ENCODE results near the gene DIPK1A.

Gene DIPK1A

DNA sequence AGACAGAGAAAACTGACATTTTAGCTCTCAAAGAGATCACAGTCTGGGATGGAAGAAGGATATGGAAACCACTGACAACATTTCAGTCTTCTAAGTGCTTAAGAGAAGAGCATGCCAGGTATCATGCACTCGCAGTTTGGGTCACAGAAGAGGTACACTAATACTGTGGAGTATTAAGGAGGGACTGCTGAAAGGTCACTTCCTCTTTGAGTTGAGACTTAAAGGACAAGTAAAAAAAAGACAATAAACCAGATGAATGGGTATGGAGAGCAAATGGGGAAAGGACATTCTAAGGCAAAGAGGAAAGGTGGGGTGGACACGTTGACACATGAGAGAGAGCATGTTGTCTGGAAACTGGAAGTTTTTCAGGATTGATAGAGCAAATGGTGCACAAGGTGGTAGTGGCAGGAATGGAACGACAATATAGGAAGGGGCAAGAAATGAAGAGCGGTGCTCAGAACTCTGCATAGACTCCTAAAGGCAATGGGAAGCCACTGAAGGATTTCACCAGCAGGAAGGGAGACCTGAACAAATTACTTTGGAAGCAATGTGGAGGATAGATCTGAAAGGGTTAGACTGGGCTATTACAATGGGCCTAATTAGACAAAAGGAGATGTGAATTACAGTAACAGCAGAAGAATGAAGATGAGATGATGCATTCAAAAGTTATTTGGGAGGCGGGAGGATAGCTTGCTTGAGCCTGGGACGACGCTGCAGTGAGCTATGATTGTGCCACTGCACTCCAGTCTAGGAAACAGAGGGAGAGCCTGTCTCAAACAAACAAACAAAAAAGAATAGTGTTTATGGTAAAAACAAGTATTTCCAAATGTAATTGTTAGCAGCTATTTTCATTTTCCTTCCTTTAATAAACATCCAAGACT lies 11.1 kb downstream of the DIPK1A start:
- no peak for DNase-seq

DNA sequence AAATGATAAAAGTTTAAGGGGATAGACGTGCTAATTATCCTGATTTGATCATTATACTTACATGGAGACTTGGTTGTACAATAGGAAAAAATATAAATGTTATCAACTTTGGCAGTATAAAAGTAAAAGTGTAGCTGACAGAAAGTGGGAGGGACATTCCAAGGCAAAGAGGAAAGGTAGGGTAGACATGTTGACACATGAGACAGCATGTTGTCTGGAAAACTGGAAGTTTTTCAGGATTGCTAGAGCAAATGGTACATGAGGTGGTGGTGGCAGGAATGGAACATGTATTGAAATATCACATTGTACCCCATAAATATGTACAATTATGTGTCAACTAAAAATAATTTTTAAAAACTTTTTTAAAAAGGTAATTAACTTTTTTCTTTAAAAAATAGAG lies 13.2 kb downstream of the DIPK1A start:
- DNase-seq: no peak

DNA sequence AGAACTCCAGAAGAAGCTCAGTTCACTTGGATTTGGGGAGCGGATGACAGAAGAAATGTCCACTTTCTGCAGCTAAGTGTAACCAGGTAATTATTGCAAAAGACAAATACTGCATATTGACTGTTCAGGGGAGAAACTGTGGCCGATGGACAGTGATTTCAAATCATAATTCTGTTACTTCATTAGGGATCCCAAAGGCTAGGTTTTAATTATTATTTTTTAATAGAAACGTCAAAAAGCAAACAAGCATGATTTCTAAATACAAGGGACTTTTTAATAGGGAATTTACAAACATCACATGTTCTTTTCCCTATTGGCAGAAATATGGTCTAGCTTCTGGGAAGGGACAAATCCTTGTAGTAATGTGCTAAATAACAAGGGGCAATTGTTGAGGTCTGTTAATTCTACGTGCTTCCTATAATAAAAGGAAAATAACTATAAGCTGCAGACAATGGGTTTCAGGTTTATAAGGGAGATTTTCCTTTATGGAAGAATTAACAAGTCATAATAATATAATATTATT lies 15.5 kb downstream of the DIPK1A start:
- DNase-seq: no peak

DNA sequence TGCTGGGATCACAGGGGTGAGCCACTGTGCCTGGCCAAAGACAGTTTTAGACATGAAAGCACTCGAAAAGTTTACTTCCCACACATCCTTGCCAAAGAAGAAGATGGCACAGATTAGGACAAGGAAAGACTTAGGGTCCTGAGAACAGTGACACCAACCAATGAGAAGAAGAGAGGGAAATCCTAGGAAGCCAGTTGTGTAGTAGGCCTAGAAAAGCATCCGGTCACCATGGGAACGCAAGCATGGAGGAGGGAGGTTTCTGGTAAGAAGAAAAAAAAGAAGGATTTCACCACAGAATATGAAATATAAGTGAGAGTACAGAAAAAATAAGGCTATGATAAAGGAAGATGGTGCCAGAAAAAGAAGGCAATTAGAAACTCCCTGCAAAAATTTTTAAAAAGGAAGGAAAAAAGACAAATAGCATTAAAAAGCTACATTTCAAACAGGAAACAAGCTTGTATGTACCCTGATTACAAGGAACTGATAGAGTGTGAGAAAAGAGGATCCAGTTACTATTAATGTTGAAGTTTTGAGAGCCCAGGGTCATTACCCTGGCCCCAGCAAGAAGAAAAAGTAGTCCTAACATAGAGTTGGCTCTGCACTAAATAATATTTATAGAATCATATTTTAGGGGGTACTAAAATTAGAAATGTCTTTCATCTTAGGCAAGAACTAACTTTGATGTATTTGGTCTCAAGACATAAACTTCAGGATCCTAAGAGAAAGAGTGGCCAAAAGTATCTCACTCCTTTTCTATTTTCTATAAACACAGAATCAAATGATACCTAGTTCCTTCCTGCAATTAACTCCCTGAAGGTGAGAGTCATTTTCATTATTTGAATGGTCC lies 16.1 kb downstream of the DIPK1A start:
- DNase-seq: no peak

DNA sequence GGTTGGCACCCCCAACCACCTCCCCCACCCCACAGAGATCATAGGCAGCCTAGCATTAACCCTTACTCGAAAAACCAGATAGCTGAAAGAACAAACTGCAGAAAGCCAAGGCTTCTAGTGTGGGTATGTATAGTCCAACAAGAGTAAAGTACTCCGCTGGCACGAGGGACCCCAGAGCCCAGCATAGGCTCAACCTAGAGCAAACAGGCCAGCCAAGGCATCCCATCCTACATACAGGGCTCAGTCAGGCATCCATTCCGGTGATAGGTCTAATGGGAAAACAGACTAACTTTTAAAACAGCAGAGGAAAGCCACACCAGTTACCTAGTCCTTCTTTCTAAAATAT lies 17.8 kb downstream of the DIPK1A start:
- no peak for DNase-seq

DNA sequence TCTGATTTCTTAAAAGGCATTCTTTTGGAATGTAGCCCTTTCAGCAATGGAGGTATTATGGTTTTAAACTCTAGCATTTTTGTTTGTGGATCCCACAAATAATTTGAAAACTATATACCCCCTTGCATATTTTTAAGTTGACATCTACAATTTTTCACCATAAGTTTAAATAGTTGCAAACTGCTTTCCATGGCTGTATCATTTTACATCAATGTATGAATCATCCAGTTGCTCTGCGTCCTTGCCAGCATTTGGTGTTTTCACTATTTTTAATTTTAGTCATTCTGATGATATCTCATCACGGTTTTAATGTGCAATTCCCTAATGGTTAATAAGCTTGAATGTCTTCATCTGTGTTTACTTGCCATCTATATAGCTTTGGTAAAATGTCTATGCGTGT lies 20.7 kb downstream of the DIPK1A start:
- no peak for DNase-seq

DNA sequence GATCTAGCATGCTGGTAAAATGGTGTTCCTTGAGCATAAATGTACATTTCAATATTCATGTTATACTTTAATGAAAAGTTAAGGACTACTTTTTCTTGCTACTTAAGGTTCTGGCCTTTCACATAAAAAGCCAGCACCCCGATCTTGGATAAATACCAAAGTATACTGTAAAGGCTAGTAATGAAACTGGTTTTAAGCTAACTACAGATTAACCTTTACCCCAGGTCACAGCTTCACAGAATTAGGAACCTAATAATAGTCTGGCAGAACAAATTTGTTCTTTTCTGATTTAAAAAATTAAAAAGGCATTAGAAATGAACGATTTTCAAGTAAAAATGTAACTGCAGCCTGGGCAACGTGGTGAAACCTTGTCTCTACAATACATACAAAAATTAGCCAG lies 23.5 kb downstream of the DIPK1A start:
- DNase-seq: no peak

DNA sequence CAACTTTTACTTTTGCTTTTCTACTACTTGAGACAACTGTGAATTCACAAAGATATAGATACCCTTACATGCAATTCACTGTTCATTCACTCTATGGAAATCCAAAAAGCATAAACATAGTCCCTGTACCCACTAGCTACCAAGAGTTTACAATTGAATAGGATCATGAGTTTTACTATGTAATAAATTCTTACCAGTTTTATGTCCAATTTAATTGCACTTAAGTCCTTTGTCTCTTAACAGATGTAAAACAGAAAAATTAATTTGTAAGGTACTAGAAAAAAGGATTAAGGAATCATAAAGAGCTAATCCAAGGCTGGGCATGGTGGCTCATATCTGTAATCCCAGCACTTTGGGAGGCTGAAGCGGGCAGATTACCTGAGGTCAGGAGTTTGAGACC lies 24.4 kb downstream of the DIPK1A start:
- no peak for DNase-seq

DNA sequence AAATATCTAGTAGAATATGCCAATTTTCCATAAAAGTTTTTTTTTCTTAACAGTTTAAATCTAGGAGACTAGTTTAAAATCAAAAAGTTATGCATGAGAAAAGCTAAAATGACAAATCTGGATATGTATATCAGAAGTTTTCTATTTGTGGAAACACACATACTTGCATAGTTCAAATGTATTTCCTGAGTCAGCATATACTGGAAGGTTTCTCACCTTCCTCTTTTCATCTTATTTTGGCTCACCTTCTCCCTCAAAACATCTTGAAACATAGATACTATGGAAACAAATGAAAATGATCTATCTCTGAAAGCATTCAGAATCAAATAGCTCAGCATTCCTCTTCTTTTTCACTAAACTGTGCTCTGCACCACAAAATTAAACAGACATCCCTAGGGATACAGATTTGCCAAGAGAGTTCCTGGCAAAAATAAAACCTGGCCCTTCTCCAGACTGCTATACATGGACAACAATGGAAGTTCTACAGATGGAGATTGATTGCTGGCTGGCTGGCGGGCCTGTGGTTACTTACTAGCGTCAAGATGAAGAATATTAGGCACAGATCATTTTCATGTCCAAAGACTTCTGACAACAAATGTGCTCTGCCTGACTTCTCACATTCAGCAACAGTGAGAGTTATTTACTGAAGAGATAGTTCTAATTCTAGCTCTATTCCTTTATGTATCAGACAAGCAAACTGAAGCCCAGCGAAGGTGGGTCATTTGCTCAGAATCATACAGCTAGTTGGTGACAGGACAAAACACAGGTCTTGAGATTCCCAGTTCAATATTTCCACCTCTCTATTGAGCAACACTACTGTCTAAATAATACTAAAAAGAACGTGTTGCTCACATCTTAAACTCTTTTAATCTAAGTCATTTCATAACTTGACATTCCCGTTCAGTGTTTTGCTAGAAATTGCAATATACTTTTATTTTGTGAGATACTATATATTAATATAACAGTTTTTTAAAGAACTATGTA lies 26.6 kb downstream of the DIPK1A start:
- peak; percentile 72 for DNase-seq

DNA sequence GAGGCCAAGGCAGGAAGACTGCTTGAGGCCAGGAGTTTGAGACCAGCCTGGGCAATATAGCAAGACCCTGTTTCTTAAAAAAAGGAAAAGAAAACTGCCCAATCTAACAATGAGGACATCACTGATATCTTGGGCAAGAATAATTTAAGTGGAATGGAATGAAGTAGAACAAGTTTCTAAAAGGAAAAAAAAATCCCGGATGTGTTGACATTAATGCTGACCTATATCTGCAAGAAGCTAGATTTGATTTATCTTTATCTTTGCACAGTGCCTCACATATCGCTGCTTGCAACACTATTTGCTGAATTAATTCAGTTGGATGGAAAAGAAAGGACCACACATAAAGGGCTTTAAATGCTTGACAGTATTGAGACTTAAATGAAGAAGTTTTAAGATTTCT lies 27.8 kb downstream of the DIPK1A start:
- no peak for DNase-seq

DNA sequence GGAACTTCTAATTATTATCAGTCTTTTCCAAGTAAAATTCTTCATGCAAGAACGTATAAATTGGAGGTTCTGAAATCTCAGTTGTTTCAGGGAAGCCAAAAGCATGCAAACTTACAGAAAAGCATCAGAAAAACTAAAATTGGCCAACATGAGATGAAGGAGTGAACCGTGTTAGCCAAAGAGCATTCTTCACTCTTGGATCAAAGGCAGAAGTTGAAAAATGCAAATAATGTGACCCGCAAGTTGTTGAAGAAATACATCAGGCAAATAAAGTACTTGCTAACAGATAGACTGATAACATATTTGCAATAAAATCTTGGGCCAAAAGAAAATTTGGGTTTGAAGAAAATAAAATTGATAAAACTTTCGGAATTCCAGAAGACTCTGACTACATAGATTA lies 29.6 kb downstream of the DIPK1A start:
- DNase-seq: no peak

DNA sequence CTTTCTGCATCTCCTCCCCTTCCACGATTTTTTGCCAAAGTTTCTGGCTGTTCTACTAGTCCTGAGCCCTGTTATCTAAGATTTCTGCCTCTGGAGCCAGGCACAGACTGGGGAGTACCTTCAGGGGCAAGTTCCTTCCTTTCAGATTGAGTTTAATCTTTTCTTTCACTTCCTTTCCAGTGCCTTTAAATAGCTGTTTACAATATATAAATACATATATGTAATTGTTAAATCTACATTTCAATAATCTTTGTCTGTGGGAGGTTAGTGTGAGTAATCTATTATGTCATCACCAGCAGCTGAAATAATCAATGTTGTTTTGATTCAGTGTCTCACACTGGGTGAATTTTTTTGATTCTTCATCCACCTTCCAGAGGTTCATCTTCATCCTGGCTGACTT lies 31.8 kb downstream of the DIPK1A start:
- no peak for DNase-seq

DNA sequence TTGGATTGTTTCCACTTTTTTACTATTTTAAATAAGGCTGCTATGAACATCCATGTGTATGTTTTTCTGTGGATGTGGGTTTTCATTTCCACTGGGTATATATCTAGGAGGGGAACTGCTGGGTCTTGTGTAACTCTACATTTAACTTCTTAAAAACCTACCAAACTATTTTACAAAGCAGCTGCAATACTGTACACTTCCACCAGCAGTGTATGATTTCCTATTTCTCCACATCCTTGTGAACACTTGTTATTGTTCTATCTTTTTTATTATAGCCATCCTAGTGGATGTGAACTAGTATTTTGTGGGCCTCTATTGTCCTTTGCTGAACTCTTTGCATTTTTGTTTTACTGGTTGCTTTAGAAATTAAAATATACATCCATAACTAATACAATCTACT lies 33.4 kb downstream of the DIPK1A start:
- no peak for DNase-seq

DNA sequence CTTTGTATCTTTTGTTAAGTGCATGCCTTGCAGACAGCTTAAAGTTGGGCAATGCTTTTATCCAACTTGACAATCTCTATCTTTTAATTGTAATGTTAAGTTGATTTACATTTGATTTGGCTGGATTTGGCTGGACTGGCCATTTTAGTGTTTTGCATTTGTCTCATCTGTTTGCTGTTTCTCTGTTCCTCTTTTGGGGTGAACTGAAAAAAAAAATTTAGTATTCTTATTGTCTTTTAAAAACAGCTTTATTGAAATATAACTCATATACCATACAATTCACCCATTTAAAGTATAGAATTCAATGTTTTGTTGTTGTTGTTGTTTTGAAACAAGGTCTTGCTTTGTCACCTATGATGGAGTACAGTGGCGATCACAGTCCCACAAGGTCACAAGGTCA lies 34.4 kb downstream of the DIPK1A start:
- DNase-seq: no peak

DNA sequence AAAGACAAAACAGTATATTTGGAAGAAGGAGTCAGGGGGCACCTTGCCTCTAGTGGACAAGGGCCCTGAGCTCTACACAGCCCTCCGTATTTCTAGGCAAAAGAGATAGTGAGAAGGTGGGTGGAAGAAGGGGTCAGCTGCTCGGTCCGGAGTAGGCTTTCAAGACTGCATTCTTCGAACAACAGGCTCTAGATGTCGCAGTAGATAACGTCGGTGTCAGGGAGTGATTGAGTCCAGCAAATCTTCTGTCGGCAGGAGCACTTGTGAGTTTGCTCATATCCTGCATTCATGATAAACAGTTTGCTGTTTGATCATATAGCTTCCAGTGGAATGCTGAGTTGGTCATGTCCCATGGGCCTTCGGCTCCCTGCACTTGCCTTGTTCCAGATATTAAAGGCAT lies 36.8 kb downstream of the DIPK1A start:
- no peak for DNase-seq

DNA sequence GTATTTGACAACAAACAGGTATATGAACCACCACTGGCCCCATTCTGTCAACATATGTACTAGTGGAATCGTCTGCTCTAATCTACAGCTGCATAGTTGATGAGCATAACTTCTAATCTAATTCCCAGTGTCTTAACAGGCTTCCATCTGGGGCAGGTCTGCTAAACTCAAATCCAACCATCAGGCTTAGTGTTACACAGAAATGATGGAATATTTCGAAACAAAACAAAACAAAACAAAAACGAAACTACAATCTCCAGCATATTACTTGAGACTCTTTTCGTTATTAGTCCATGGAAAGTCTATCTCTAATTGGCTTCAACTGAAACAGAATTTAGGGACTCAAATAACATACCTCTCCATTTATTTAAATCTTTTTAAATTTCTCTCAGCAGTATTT lies 37.6 kb downstream of the DIPK1A start:
- no peak for DNase-seq

DNA sequence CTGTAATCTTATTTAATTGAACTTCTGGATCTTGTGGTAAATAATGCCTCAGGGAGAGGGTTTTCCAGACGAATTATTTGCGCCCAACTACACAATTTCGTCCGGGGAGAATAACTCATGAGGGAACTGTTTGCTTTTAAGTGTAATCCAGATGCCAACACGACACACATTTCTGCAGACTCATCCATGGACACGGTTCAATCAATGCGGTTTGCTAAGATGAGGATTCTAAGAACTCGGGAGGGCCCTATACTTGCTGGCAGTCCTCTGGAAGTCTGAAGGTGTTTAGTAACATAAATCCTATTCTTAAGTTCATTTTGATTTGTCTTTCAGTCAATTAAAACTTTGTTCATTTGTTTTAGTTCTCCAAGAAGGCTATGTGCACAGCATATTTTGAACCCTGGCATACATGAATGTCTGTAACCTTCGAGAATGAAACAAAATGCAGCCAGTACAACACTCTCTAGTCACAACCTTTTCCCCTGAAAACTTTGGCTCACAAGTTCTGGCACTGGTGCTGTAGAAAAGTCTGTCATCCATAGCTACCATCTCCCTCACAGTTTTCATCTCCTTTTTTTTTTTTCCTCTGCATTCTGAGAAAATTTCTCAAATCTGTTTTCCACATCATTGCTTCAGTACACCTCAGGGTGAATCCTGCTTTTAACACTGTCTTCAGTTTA lies 38.8 kb downstream of the DIPK1A start:
- no peak for DNase-seq

DNA sequence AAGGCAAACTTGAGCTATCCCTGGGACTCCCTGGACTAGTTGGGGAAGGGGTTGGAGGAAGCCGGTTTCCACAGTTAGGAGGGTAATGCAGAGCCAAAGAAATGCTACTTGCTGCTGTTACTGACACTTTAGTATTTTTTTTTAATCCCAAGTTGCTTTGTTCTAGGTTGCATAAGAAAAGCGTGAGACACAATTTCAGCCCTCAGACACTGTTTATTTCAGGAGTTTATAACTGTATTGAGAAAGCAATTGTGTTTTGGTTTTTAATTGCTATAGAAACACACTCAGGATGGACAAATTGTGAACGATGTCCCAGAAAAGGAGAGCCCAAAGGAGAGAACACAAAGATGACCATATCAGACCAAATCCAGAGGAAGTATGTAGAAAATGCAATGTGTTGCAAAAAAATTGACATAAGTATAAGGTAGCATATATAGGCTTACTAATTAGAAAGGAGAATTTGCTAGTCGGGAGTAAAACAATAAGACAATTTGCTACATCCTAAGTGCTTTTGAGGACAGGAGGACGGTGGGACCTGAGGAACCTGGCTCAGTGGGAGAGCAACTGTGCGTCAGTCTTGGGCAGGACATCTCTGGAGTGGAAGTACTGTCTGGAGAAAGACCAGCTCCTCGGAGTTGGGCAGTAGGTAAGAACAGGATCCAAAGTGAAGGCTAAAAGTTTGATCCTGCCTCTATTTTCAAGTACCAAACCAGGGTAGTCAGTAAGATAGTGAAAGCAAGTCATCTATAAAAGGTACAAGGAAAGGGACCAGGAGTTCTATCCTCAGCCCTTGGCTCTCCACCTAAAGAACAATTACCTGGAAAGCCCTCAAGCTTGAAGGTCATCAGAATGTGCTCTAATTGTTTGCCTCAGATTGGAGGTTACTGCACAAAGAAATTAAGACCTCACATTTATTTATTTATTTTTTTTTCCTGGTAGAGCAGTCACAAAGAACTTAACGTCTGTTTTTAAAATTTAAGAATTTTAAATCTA lies 39.9 kb downstream of the DIPK1A start:
- no peak for DNase-seq

DNA sequence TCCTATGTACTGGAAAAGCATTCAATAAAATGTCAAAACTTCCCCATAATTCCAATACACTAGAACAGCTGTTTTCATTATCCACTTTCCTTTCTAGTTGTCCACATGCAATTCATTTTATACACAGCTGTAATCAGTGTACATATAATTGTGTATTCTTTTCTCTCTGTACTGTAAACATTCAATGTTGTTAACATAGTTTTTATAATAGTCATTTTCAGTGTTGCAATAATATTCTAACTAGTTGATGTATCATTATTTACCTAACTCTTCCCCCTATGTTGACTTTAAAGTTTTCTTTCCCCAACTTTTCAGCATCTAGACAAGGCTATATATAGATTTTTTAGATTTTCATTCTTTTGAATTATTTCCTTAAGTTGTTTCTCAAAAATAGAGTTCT lies 44.4 kb downstream of the DIPK1A start:
- no peak for DNase-seq

DNA sequence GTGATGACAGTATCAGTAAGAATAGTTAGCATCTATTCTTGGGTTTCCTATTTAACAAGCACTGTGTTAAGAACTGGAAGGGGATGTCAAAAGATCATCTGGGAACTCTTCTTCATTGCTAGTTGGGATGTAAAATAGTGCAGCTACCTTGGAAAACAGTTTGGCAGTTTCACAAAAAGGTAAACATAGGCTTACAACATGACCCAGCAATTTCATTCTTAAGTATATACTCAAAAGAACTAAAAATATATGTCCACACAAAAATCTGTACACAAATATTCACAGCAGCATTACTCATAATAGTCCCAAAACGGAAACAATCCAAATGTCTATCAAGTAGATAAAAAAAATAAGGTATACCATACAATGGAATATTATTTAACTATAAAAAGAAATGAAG lies 45.7 kb downstream of the DIPK1A start:
- DNase-seq: no peak
